Peyer's patch (tissue), 4 donors: ENCODE data around the gene CMTM1.

Experiments
- POLR2A ChIP-seq, 2 donors: fragments of 450-650 bp; IDR thresholded peaks; one replicate each; pipeline ENCODE4 v1.5.1; 2017; ENCODE audit warnings: antibody characterized with exemption in 2 of 2, mild to moderate bottlenecking in 2 of 2, moderate library complexity in 2 of 2
- TF ChIP-seq, protein P1 (sequence below), 6 experiments: fragments of 450-650 bp in 4 of 6; fragments of 200-600 bp in 2 of 6; sonication (generic) in 1 of 6; IDR thresholded peaks; one replicate each; pipeline ENCODE4 v1.5.1; 2017 to 2019; ENCODE audit warnings: antibody characterized with exemption in 6 of 6, mild to moderate bottlenecking in 3 of 6, moderate library complexity in 1 of 6

DNA sequence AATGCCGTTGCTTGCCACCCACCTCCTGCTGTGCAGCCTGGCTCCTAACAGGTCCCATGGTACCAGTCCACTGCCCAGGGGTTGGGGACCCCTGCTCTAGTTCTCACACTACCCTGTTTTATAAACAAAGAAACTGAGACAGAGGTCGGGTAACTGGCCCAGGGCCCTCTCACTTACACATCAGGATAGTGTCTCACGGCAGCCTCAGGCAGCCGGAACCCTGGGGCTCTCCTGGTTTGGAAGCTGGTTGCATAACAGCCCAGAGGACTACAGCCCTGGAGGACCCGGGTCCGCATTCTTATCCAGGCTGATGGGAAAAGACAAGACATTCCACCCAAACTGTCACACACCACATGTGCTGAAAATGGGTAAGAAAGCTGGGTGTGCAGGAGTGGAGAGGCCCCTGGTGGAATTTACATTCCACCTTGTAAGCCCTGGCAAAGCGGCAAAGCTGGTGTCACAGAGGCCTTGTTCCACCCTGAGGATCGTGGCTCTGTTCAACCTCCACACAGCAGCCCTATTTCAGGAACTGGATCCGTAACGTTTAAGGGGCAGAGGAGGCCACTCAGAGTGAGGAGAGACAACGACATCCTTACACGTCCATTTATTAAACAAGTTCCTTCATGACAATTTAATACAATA lies 48.0 kb downstream of the CMTM1 start:
- TF ChIP-seq, protein P1, sequence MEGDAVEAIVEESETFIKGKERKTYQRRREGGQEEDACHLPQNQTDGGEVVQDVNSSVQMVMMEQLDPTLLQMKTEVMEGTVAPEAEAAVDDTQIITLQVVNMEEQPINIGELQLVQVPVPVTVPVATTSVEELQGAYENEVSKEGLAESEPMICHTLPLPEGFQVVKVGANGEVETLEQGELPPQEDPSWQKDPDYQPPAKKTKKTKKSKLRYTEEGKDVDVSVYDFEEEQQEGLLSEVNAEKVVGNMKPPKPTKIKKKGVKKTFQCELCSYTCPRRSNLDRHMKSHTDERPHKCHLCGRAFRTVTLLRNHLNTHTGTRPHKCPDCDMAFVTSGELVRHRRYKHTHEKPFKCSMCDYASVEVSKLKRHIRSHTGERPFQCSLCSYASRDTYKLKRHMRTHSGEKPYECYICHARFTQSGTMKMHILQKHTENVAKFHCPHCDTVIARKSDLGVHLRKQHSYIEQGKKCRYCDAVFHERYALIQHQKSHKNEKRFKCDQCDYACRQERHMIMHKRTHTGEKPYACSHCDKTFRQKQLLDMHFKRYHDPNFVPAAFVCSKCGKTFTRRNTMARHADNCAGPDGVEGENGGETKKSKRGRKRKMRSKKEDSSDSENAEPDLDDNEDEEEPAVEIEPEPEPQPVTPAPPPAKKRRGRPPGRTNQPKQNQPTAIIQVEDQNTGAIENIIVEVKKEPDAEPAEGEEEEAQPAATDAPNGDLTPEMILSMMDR (IDR thresholded peaks at IDR 0.05), result no peak
- no peak for TF ChIP-seq POLR2A (IDR thresholded peaks at IDR 0.05)
